ENCODE data around the gene LRRC59.

LRRC59 gene

GRCh38 chr17:50440172-50440837 lies 43.0 kb upstream of the LRRC59 start:
- Histone ChIP-seq H3K4me3 (ENCODE audit: low read depth, low read length) (no peak overlapping the region), H3K27me3 (replicated peaks) (no peaks in the 10 kb centered on the region), H3K27ac (no peak overlapping the region), H3K36me3 (replicated peaks) (no peaks in the 10 kb centered on the region)
- in situ Hi-C loops (cut with HindIII; ENCODE audit: low pct_ligation_motif_present, low sequenced_read_pairs) = no loop called here
- no peak for DNase-seq
- TF ChIP-seq CTCF (IDR thresholded peaks at IDR 0.05; ENCODE audit: low read depth, low read length, missing control alignments) = no peak

- DNase-seq = no peak
- no peaks in the 10 kb centered on the region for H3K27me3 ChIP-seq (replicated peaks)
- H3K4me3 ChIP-seq (ENCODE audit: low read depth, low read length) = no peak overlapping the region
- no peaks in the 10 kb centered on the region for H3K36me3 ChIP-seq (replicated peaks)
- H3K27ac ChIP-seq = no peak overlapping the region
- TF ChIP-seq CTCF (IDR thresholded peaks at IDR 0.05; ENCODE audit: low read depth, low read length, missing control alignments) = no peak
- in situ Hi-C loops (cut with HindIII; ENCODE audit: low pct_ligation_motif_present, low sequenced_read_pairs) = no loop called here
Measured at GRCh38 chr17:50439008-50439407, 41.7 kb upstream of the LRRC59 start.

- no peak for TF ChIP-seq CTCF (IDR thresholded peaks at IDR 0.05; ENCODE audit: low read depth, low read length, missing control alignments)
- Histone ChIP-seq H3K27me3 (replicated peaks) (no peaks in the 10 kb centered on the region), H3K4me3 (ENCODE audit: low read depth, low read length) (no peak overlapping the region), H3K36me3 (replicated peaks) (no peaks in the 10 kb centered on the region), H3K27ac (no peak overlapping the region)
- DNase-seq = no peak
- in situ Hi-C loops (cut with HindIII; ENCODE audit: low pct_ligation_motif_present, low sequenced_read_pairs) = no loop called here
Measured at GRCh38 chr17:50437409-50437808, 40.1 kb upstream of the LRRC59 start.

GRCh38 chr17:50432125-50432762 lies 34.9 kb upstream of the LRRC59 start:
- DNase-seq = no peak
- no peaks in the 10 kb centered on the region for H3K36me3 ChIP-seq (replicated peaks)
- H3K27ac ChIP-seq = no peak overlapping the region
- no peak overlapping the region for H3K4me3 ChIP-seq (ENCODE audit: low read depth, low read length)
- in situ Hi-C loops (cut with HindIII; ENCODE audit: low pct_ligation_motif_present, low sequenced_read_pairs) = no loop called here
- H3K27me3 ChIP-seq (replicated peaks) = no peaks in the 10 kb centered on the region
- TF ChIP-seq CTCF (IDR thresholded peaks at IDR 0.05; ENCODE audit: low read depth, low read length, missing control alignments) = no peak

- TF ChIP-seq CTCF (IDR thresholded peaks at IDR 0.05; ENCODE audit: low read depth, low read length, missing control alignments) = no peak
- Histone ChIP-seq H3K27me3 (replicated peaks) (no peaks in the 10 kb centered on the region), H3K4me3 (ENCODE audit: low read depth, low read length) (no peak overlapping the region), H3K27ac (no peak overlapping the region), H3K36me3 (replicated peaks) (no peaks in the 10 kb centered on the region)
- in situ Hi-C loops (cut with HindIII; ENCODE audit: low pct_ligation_motif_present, low sequenced_read_pairs) = no loop called here
- no peak for DNase-seq
Measured at GRCh38 chr17:50430821-50431618, 33.7 kb upstream of the LRRC59 start.
